ENCODE data around the gene TMEM43. TPM values are rescaled to one million over a fixed set of nuclear protein-coding genes. Genes with fewer than 3 reads are reported as not detected.

TMEM43 gene
- total and polyA plus RNA-seq, 2 of the 8 experiments (the other 6 are each of a cell fraction or from before 2014, with no cell fraction given), result 27.0 to 33.7 TPM

DNA sequence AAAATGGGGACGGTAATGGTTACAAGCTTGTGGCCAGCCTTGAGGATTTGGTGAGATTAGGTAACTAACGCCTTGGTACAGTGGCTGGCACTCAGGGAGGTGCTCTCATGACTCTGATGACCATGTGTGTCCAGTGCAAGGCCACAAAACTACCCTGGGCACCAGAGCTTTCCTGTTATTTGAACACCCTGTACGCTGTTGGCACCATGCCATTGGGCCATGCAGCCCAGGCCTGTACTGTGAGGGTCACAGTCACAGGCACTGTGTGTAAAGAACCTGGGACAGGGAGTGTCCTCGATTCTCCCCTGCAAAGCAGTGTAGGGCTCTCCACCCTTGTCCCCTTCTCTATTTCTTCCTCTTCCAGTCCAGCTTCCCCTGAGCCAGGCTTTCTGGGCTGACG, 6.3 kb downstream of the TMEM43 start:
- Histone ChIP-seq H3K4ac (replicated peaks; ENCODE audit: insufficient read length, low read depth, low read length) (no peak overlapping the region), H2AFZ (ENCODE audit: low read length) (no peak overlapping the region), H3K36me3 (ENCODE audit: control insufficient read depth in 2 of 4, insufficient read depth in 4 of 4, low read length in 3 of 4) (peaks cover 12 to 42% (median 27%) of the 10 kb centered on the region in 4 experiments), H3K4me3 (ENCODE audit: extremely low read depth in 1 of 4, insufficient read depth in 2 of 4, low read depth in 3 of 4, low read length in 4 of 4) (no peak overlapping the region), H4K20me1 (replicated peaks in 1 of 2; ENCODE audit: control insufficient read depth in 1 of 2, insufficient read depth in 2 of 2, low read length in 2 of 2) (peaks cover 0 to 14% of the 10 kb centered on the region in 2 experiments), H2BK120ac (replicated peaks; ENCODE audit: low read depth, low read length) (no peak overlapping the region), H4K8ac (ENCODE audit: extremely low read depth, insufficient read depth, low read length) (no peak overlapping the region; the same call in 1 of the 2 replicates), H3K9me3 (ENCODE audit: insufficient read depth in 2 of 2, low read depth in 1 of 2, low read length in 1 of 2) (no peaks in the 10 kb centered on the region), H3K23ac (ENCODE audit: insufficient read length) (no peak overlapping the region), H3K14ac (ENCODE audit: insufficient read length) (no peak overlapping the region), H2BK5ac (ENCODE audit: low read depth, low read length) (no peak overlapping the region), H3K4me1 (replicated peaks in 1 of 4; ENCODE audit: control insufficient read depth in 3 of 4, insufficient read depth in 4 of 4, low read length in 3 of 4) (peaks cover 0 to 3% (median 3%) of the 10 kb centered on the region in 4 experiments; a peak in 4 of 7 replicates), H2AK5ac (ENCODE audit: low read depth, low read length) (no peak overlapping the region), H3K79me2 (ENCODE audit: control insufficient read depth in 1 of 2, insufficient read depth in 2 of 2, low read length in 2 of 2) (peaks cover 7 to 19% of the 10 kb centered on the region in 2 experiments), H3K27me3 (replicated peaks in 1 of 4; ENCODE audit: control insufficient read depth in 3 of 4, extremely low read depth in 1 of 4, insufficient read depth in 3 of 4, low read length in 3 of 4) (no peaks in the 10 kb centered on the region), H2BK15ac (ENCODE audit: low read length) (no peak overlapping the region), H3K4me2 (ENCODE audit: insufficient read depth in 1 of 2, low read depth in 2 of 2, low read length in 2 of 2) (no peak overlapping the region), H2BK12ac (ENCODE audit: low read depth, low read length) (no peak overlapping the region), H4K5ac (ENCODE audit: insufficient read length, low read depth, low read length) (no peak overlapping the region), H3K56ac (replicated peaks; ENCODE audit: insufficient read length, low read depth, low read length) (no peak overlapping the region), H3K27ac (ENCODE audit: low read depth, low read length) (no peak overlapping the region), H3K23me2 (ENCODE audit: low read depth, low read length) (no peaks in the 10 kb centered on the region), H3K18ac (ENCODE audit: extremely low read depth, low read length) (no peak overlapping the region), H3K9ac (replicated peaks in 1 of 4; ENCODE audit: extremely low read depth in 1 of 4, low read depth in 3 of 4, low read length in 3 of 4) (no peak overlapping the region), H3K79me1 (ENCODE audit: low read depth, low read length) (peaks cover 2% of the 10 kb centered on the region), H2BK20ac (ENCODE audit: low read length) (no peak overlapping the region), H4K91ac (replicated peaks; ENCODE audit: insufficient read length, low read length) (no peak overlapping the region)
- WGBS, 2 experiments (ENCODE audit: extremely low coverage in 1 of 2, insufficient coverage in 1 of 2, insufficient read length in 1 of 2, insufficient replicate concordance in 2 of 2, low coverage in 1 of 2, low lambda C conversion rate in 2 of 2, missing lambda C conversion rate in 1 of 2), result 88% methylated on average over 5 of the region's 5 CpGs; no CpG with 5 or more reads in 1 of the 2 experiments
- POLR2A ChIA-PET (ENCODE audit: partially characterized antibody), result interaction anchor here (0.6 to 2.3 kb wide), 4 partner anchors 12 to 290 kb away, joined by 3 to 7 read pairs (median 3); no protein-coding TSS in a partner anchor
- CTCF ChIA-PET (ENCODE audit: partially characterized antibody), result interaction anchor here (0.7 to 1.5 kb wide), 3 partner anchors 15 to 746 kb away, joined by 3 to 5 read pairs (median 4); no protein-coding TSS in a partner anchor
- FAIRE-seq (no peak), DNase-seq (ENCODE audit: low read depth in 1 of 2, low spot score in 2 of 2) (no peak)
- TF ChIP-seq CTBP2 (IDR thresholded peaks at IDR 0.05; ENCODE audit: borderline replicate concordance, insufficient read depth, insufficient read length, low read length), result no peak
- TF ChIP-seq SP1 (IDR thresholded peaks at IDR 0.05; ENCODE audit: low read depth, low read length), result no peak
- TF ChIP-seq MAFK (IDR thresholded peaks at IDR 0.05; ENCODE audit: low read depth, low read length), result no peak
- no peak for TF ChIP-seq SIN3A (conservative IDR thresholded peaks at IDR 0.05 in 1 of 2, IDR thresholded peaks at IDR 0.05 in 1 of 2; ENCODE audit: low read depth in 1 of 2, low read length in 2 of 2)
- TF ChIP-seq RNF2 (IDR thresholded peaks at IDR 0.05; ENCODE audit: borderline replicate concordance, low read depth, low read length, missing control alignments, poor library complexity, severe bottlenecking), result no peak
- TF ChIP-seq EGR1 (IDR thresholded peaks at IDR 0.05; ENCODE audit: borderline replicate concordance, low read depth, low read length), result no peak
- no peak for TF ChIP-seq KDM5A (IDR thresholded peaks at IDR 0.05; ENCODE audit: low read length)
- no peak for TF ChIP-seq ZNF274 (IDR thresholded peaks at IDR 0.05; ENCODE audit: borderline replicate concordance, extremely low read depth, low read length)
- TF ChIP-seq CEBPB (IDR thresholded peaks at IDR 0.05; ENCODE audit: low read depth, low read length), result no peak
- no peak for TF ChIP-seq SUZ12 (IDR thresholded peaks at IDR 0.05; ENCODE audit: low read length)
- no peak for TF ChIP-seq JUN (IDR thresholded peaks at IDR 0.05; ENCODE audit: low read depth, low read length)
- TF ChIP-seq, protein P1, sequence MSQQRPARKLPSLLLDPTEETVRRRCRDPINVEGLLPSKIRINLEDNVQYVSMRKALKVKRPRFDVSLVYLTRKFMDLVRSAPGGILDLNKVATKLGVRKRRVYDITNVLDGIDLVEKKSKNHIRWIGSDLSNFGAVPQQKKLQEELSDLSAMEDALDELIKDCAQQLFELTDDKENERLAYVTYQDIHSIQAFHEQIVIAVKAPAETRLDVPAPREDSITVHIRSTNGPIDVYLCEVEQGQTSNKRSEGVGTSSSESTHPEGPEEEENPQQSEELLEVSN (IDR thresholded peaks at IDR 0.05), result no peak
